Neuronal stem cell (in vitro differentiated cells): ENCODE results near the gene NRXN3.

ENCODE experiments used
- DNase-seq: peaks from one replicate; pipeline ENCODE4 v3.0.0-alpha.2; 2013; ENCODE audit warnings: low spot score
- H2AFZ ChIP-seq: one replicate; pipeline ENCODE4 v1.6.1; 2013; ENCODE audit warnings: mild to moderate bottlenecking, low read length, inconsistent platforms
- H2AK5ac ChIP-seq: 2 replicates; pipeline ENCODE4 v1.6.1; 2013; ENCODE audit warnings: low read depth, mild to moderate bottlenecking, inconsistent platforms, low read length, moderate library complexity, mixed read lengths
- H2BK120ac ChIP-seq: 2 replicates; pipeline ENCODE4 v1.6.1; 2013; ENCODE audit warnings: low read depth, mild to moderate bottlenecking, inconsistent platforms, low read length, moderate library complexity, mixed read lengths
- H2BK12ac ChIP-seq: one replicate; pipeline ENCODE4 v1.6.1; 2013; ENCODE audit warnings: low read length, inconsistent platforms
- H2BK15ac ChIP-seq: 2 replicates; pipeline ENCODE4 v1.6.1; 2013; ENCODE audit warnings: mild to moderate bottlenecking, low read length, inconsistent platforms, mixed read lengths
- H2BK5ac ChIP-seq: one replicate; pipeline ENCODE4 v1.6.1; 2013; ENCODE audit warnings: inconsistent platforms, mild to moderate bottlenecking, low read length, moderate library complexity
- H3K14ac ChIP-seq: one replicate; pipeline ENCODE4 v1.6.1; 2013; ENCODE audit warnings: low read length, inconsistent platforms
- H3K18ac ChIP-seq: 2 replicates; pipeline ENCODE4 v1.6.1; 2013; ENCODE audit warnings: low read length, inconsistent platforms
- H3K23ac ChIP-seq: 2 replicates; pipeline ENCODE4 v1.6.1; 2013; ENCODE audit warnings: low read depth, mild to moderate bottlenecking, mixed read lengths, low read length, inconsistent platforms; ENCODE audit not compliant: poor library complexity
- H3K27ac ChIP-seq: replicated peaks from 3 replicates; pipeline ENCODE4 v1.5.1; 2013; ENCODE audit warnings: low read length, inconsistent platforms
- H3K27me3 ChIP-seq, 3 experiments: 2 replicates each; pipeline ENCODE4 v1.6.1; 2013; ENCODE audit warnings: low read length in 3 of 3, mild to moderate bottlenecking in 2 of 3, inconsistent platforms in 1 of 3, low read depth in 1 of 3, mixed read lengths in 1 of 3, moderate library complexity in 1 of 3; ENCODE audit not compliant: control insufficient read depth in 3 of 3, insufficient read depth in 3 of 3
- H3K36me3 ChIP-seq, 2 donors: replicated peaks in 1 of 2; 2 replicates each; pipeline ENCODE4 v1.6.1; 2013; ENCODE audit warnings: low read length in 2 of 2; ENCODE audit not compliant: control insufficient read depth in 2 of 2, insufficient read depth in 2 of 2
- H3K4ac ChIP-seq: 2 replicates; pipeline ENCODE4 v1.6.1; 2013; ENCODE audit warnings: inconsistent platforms, mild to moderate bottlenecking, low read length, moderate library complexity
- H3K4me1 ChIP-seq, 2 donors: 1 replicate in 1 of 2; 2 replicates in 1 of 2; pipeline ENCODE4 v1.6.1; 2013; ENCODE audit warnings: low read length in 2 of 2, low read depth in 1 of 2; ENCODE audit not compliant: control insufficient read depth in 2 of 2, insufficient read depth in 1 of 2
- H3K4me2 ChIP-seq: one replicate; pipeline ENCODE4 v1.6.1; 2013; ENCODE audit warnings: mild to moderate bottlenecking, low read length, inconsistent platforms; ENCODE audit not compliant: insufficient read depth, poor library complexity, severe bottlenecking
- H3K4me3 ChIP-seq, 2 donors: 2 replicates each; pipeline ENCODE4 v1.5.1; 2013; ENCODE audit warnings: low read length in 2 of 2, mild to moderate bottlenecking in 2 of 2, inconsistent platforms in 1 of 2, moderate library complexity in 1 of 2
- H3K79me1 ChIP-seq: one replicate; pipeline ENCODE4 v1.6.1; 2013; ENCODE audit warnings: low read depth, mild to moderate bottlenecking, inconsistent platforms, low read length, moderate library complexity
- H3K9ac ChIP-seq: one replicate; pipeline ENCODE4 v1.6.1; 2013; ENCODE audit warnings: mild to moderate bottlenecking, low read depth, low read length, inconsistent platforms; ENCODE audit not compliant: poor library complexity
- H3K9me3 ChIP-seq, 2 donors: replicated peaks in 1 of 2; 2 replicates each; pipeline versions ENCODE3 to v1.6.1; 2013; ENCODE audit warnings: low read length in 2 of 2, mild to moderate bottlenecking in 2 of 2, inconsistent platforms in 1 of 2, low read depth in 1 of 2, mixed read lengths in 1 of 2, moderate library complexity in 1 of 2; ENCODE audit not compliant: control insufficient read depth in 2 of 2, insufficient read depth in 1 of 2
- H4K8ac ChIP-seq: one replicate; pipeline ENCODE4 v1.6.1; 2013; ENCODE audit warnings: low read depth, mild to moderate bottlenecking, inconsistent platforms, low read length, moderate library complexity
- H4K91ac ChIP-seq: one replicate; pipeline ENCODE4 v1.6.1; 2013; ENCODE audit warnings: low read length, low read depth, mild to moderate bottlenecking, inconsistent platforms; ENCODE audit not compliant: poor library complexity
- WGBS, 2 donors: extraction: QIAGEN DNeasy Blood & Tissue Kit; methylation state at CpG; one replicate each; pipeline ENCODE4 v1.1.7; 2013; ENCODE audit warnings: missing lambda C conversion rate in 2 of 2, mixed read lengths in 1 of 2; ENCODE audit not compliant: insufficient read length in 2 of 2, insufficient replicate concordance in 1 of 2; ENCODE audit errors: extremely low coverage in 2 of 2; 5-methylcytosine and 5-hydroxymethylcytosine counted together

NRXN3 gene

GRCh38 chr14:79293482-79294177, 1123.5 kb downstream of the NRXN3 start:
- no peak for DNase-seq
- Histone ChIP-seq H4K8ac (no peak overlapping the region), H3K23ac (no peak overlapping the region), H3K4ac (no peak overlapping the region), H2BK15ac (no peak overlapping the region), H3K4me1 (peaks cover 0 to 3% of the 10 kb centered on the region in 2 donors), H3K36me3 (no peaks in the 10 kb centered on the region), H2BK5ac (no peak overlapping the region), H2BK12ac (no peak overlapping the region), H3K27me3 (no peaks in the 10 kb centered on the region), H3K14ac (no peak overlapping the region), H3K9ac (no peak overlapping the region), H3K4me2 (no peak overlapping the region), H2AFZ (peak overlapping the region; percentile 55), H3K79me1 (no peaks in the 10 kb centered on the region), H4K91ac (no peak overlapping the region), H3K9me3 (no peaks in the 10 kb centered on the region), H3K27ac (no peak overlapping the region), H2BK120ac (no peak overlapping the region), H2AK5ac (no peak overlapping the region), H3K18ac (no peak overlapping the region), H3K4me3 (no peak overlapping the region)
- WGBS, 2 donors = no CpG with 5 or more reads among the region's 11 CpGs

- Histone ChIP-seq H3K4me2 (no peak overlapping the region), H3K79me1 (no peaks in the 10 kb centered on the region), H3K27me3 (no peaks in the 10 kb centered on the region), H2BK5ac (no peak overlapping the region), H3K18ac (no peak overlapping the region), H3K36me3 (no peaks in the 10 kb centered on the region), H2AFZ (no peak overlapping the region), H3K4me1 (peaks cover 0 to 3% of the 10 kb centered on the region in 2 donors), H2AK5ac (no peak overlapping the region), H4K8ac (no peak overlapping the region), H3K9ac (no peak overlapping the region), H3K9me3 (no peaks in the 10 kb centered on the region), H2BK12ac (no peak overlapping the region), H3K4me3 (no peak overlapping the region), H3K14ac (no peak overlapping the region), H3K4ac (no peak overlapping the region), H2BK15ac (no peak overlapping the region), H3K23ac (no peak overlapping the region), H2BK120ac (no peak overlapping the region), H3K27ac (no peak overlapping the region), H4K91ac (no peak overlapping the region)
- no peak for DNase-seq
These were observed 1124.3 kb downstream of the NRXN3 start for GRCh38 chr14:79294499-79294898.

DNA sequence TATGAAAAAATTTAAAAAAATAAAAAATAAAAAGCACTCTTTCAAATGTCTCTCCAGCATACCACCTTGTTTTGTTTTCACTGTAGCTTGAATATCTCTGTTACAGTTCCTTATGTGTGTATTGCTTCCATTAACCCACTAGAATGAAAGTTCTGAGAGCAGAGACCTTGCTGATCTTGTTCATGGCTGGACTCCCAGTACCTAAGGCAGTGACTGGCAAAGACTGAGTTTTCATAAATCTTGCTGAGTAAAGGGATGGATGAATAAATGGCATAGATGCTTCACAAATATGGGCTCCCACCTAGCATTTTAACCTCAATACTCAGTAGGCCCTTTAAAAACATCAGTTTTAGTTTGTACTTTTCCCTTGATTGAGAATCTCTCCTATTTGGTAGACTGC, 1125.2 kb downstream of the NRXN3 start:
- H3K4me2 ChIP-seq = no peak overlapping the region
- H2BK5ac ChIP-seq = no peak overlapping the region
- no peak overlapping the region for H3K14ac ChIP-seq
- H2BK120ac ChIP-seq = no peak overlapping the region
- no peak overlapping the region for H3K4ac ChIP-seq
- no peak overlapping the region for H2AFZ ChIP-seq
- no peaks in the 10 kb centered on the region for H3K27me3 ChIP-seq
- H3K23ac ChIP-seq = no peak overlapping the region
- no peak overlapping the region for H2AK5ac ChIP-seq
- no peak overlapping the region for H3K27ac ChIP-seq
- no peaks in the 10 kb centered on the region for H3K36me3 ChIP-seq
- no peak overlapping the region for H3K18ac ChIP-seq
- no peak overlapping the region for H3K9ac ChIP-seq
- no peak overlapping the region for H2BK15ac ChIP-seq
- H4K8ac ChIP-seq = no peak overlapping the region
- peaks cover 0 to 3% of the 10 kb centered on the region in 2 donors for H3K4me1 ChIP-seq
- no peak overlapping the region for H3K4me3 ChIP-seq
- no peaks in the 10 kb centered on the region for H3K79me1 ChIP-seq
- DNase-seq = no peak
- no peak overlapping the region for H2BK12ac ChIP-seq
- no peak overlapping the region for H4K91ac ChIP-seq
- no peaks in the 10 kb centered on the region for H3K9me3 ChIP-seq

DNA sequence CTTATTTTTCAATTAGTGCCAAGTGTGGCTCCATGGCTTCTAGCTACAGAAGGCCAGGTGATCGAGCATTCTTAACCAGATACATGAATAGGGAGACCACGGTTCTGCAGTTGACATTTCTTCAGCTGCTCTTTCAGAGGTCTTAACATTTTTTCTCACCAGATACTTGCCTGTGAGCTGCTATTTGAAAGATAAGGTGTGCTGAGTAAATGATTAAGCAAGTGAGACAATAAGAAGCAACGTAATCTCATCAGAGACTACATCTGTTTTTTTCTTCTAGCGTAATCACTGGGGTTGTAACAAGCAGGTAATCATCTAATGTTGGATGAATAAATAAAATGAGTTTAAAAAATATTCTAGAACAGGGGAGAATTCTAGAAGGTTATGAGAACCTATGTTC, 1128.2 kb downstream of the NRXN3 start:
- peaks cover 0 to 3% of the 10 kb centered on the region in 2 donors for H3K4me1 ChIP-seq
- no peak overlapping the region for H2BK5ac ChIP-seq
- no peaks in the 10 kb centered on the region for H3K9me3 ChIP-seq
- no peak overlapping the region for H2BK12ac ChIP-seq
- H3K27ac ChIP-seq = no peak overlapping the region
- WGBS, 2 donors = no CpG with 5 or more reads among the region's 4 CpGs
- DNase-seq = no peak
- no peak overlapping the region for H3K23ac ChIP-seq
- H3K18ac ChIP-seq = no peak overlapping the region
- H3K27me3 ChIP-seq = no peaks in the 10 kb centered on the region
- no peak overlapping the region for H2BK120ac ChIP-seq
- no peak overlapping the region for H2BK15ac ChIP-seq
- H3K4me2 ChIP-seq = no peak overlapping the region
- H3K9ac ChIP-seq = no peak overlapping the region
- H4K91ac ChIP-seq = no peak overlapping the region
- no peak overlapping the region for H3K4ac ChIP-seq
- H2AFZ ChIP-seq = no peak overlapping the region
- H2AK5ac ChIP-seq = no peak overlapping the region
- no peaks in the 10 kb centered on the region for H3K36me3 ChIP-seq
- H3K14ac ChIP-seq = no peak overlapping the region
- no peak overlapping the region for H3K4me3 ChIP-seq
- no peaks in the 10 kb centered on the region for H3K79me1 ChIP-seq
- no peak overlapping the region for H4K8ac ChIP-seq
